ENCODE results near the gene RPL32. TPM values are rescaled to one million over a fixed set of nuclear protein-coding genes. Genes with fewer than 3 reads are reported as not detected.
A peak's percentile ranks its signal among the peaks of the same experiment; 100 is the strongest.

RPL32 gene
- polyA plus RNA-seq, 3 donors from 2014 or later: 525 to 1,812 (median 1,173) TPM

DNA sequence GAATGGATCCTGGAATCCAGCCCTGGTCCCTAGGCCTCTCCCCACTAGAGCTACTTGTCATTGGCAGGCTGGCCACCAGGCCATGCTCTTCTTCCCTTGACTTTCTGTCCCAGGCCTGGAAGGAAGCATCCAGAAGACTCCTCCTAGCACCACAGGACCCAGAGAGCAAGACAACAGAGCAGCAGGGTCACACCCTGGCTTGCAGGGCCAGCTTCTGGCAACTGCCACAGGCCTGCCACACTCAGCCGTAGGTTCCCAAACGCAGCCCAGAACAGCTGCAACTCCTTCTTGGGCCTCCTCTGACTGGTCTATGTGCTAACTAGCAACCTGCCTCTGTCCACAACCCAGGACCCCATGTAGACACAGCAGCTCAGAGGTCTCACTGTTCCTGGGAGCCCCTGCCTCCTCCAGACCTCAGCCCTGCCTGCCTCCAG, 36.8 kb upstream of the RPL32 start:
- Mint-ChIP-seq H3K36me3 (no peaks in the 10 kb centered on the region), H3K9me3 (no peaks in the 10 kb centered on the region), H3K4me3 (no peak overlapping the region), H3K27ac (no peak overlapping the region), H3K27me3 (ENCODE audit: low read depth in 3 of 3) (peaks cover 3 to 11% (median 8%) of the 10 kb centered on the region in 3 donors), H3K4me1 (peaks cover 0 to 3% of the 10 kb centered on the region in 2 donors)
- no peak for DNase-seq

DNA sequence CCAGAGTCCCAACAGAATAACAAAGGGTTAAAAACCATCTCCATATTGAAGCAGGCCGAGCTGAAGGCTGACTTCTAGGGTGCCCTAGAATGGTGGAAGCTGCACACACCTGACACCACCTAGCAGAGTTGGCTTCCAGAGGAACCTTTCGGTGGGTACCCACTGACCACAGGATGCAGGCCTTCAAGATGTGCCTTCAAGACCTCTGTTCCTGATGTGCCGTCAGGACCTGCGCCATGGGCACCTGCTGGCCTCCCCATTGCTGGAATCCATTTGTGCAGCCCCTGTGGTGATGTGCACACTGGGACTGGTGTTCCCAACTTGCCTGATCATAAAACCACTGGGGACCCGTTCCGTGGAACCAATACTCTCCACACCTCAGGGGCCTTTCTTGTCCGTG, 35.7 kb upstream of the RPL32 start:
- Mint-ChIP-seq H3K4me3 (peak overlapping the region in 2 of 5 donors; percentile 27 to 29), H3K4me1 (peaks cover 0 to 3% of the 10 kb centered on the region in 2 donors)
- no peak for DNase-seq

DNA sequence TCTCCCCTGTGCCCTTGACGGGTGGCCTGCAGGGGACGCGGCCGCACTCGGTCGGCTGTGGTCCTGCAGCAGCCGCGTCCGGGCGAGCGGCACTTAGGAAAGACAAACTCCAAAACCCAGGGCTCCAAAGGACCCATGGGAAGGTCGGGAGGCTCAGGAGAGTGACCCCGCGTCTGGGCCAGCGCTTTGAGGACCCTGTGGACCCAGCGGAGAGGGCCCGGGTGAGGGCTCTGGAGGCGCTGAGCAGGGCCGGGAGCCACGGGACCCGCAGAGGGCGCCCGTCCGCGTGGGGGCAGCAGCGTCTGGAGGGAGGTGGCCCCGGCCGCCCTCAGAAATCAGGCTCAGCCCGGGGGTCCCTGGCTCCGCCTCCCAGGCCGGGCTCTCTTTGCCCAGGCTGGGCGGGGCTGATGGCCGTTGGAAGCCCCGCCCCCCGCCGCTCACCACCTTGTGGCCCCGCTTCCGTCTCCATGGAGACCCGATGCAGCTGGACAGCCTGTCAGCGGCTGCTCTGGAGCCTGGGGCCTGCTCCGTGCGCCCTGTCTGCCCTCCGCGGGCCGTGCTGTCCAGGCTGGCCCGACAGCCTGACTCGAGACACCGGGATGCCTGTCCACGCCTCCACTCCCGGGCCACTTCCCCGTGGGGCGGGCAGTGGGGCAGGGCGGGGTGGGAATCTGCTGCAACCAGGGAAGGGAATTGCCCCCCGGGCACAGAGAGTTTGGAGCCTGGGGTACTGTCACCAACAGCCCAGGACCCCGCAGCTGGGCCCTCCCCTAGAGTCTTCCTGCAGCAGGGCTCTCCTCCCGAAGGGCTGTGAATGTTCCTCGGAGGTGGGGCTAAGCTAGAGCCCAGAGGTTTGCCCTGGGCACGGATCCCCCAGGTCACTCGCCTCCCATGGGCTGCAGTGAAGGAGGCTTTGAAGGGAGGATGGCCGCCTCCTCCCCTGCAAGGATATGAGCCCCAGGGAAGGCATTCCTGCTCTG, 34.8 kb upstream of the RPL32 start:
- peaks cover 3 to 10% (median 3%) of the 10 kb centered on the region in 3 donors for H3K27me3 Mint-ChIP-seq (ENCODE audit: low read depth in 3 of 3)
- no peaks in the 10 kb centered on the region for H3K9me3 Mint-ChIP-seq
- H3K4me1 Mint-ChIP-seq: peaks cover 2 to 6% of the 10 kb centered on the region in 2 donors
- no peaks in the 10 kb centered on the region for H3K36me3 Mint-ChIP-seq
- peak overlapping the region in 1 of 5 donors; percentile 41 for H3K4me3 Mint-ChIP-seq
- no peak overlapping the region for H3K27ac Mint-ChIP-seq
- DNase-seq: peak; percentile 30 to 46 (median 36)

More for the DNA sequence above, 35.7 kb upstream of the RPL32 start:
- H3K27ac Mint-ChIP-seq: no peak overlapping the region
- no peaks in the 10 kb centered on the region for H3K36me3 Mint-ChIP-seq
- peaks cover 3 to 11% (median 6%) of the 10 kb centered on the region in 3 donors for H3K27me3 Mint-ChIP-seq (ENCODE audit: low read depth in 3 of 3)
- H3K9me3 Mint-ChIP-seq: no peaks in the 10 kb centered on the region

DNA sequence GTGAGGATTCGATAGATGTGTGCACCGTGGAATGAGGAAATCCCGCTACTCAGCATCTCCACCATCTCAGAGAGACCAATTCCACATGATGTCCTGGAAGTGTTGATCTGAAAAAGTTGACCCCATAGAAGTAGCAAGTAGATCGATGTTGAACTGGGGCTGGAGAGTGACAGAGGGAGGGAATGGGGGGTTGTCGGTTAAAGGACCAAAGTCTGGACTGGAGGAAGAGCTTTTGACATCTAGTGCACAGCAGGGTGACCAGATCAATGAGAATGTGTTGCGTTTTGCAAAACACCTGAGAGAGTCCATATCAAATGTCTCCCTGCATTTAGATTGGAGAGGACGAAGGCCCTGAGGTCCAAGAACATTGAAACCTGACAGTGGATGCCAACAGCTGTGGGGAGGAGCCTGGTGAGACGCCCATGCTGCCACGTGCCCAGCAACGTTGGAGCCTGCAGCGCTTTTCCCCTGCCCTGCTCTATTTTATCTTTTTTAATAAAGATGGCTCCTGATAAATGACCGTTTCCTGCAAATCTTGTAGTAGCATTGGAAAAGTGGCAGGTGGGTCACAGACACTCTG, 30.1 kb upstream of the RPL32 start:
- no peak overlapping the region for H3K4me3 Mint-ChIP-seq
- peaks cover 6 to 11% (median 10%) of the 10 kb centered on the region in 3 donors for H3K27me3 Mint-ChIP-seq (ENCODE audit: low read depth in 3 of 3)
- no peak for DNase-seq
- H3K27ac Mint-ChIP-seq: peak overlapping the region in 5 of 6 donors; percentile 24 to 95 (median 78)
- no peaks in the 10 kb centered on the region for H3K36me3 Mint-ChIP-seq
- peaks cover 21 to 30% of the 10 kb centered on the region in 2 donors for H3K4me1 Mint-ChIP-seq
- no peaks in the 10 kb centered on the region for H3K9me3 Mint-ChIP-seq

DNA sequence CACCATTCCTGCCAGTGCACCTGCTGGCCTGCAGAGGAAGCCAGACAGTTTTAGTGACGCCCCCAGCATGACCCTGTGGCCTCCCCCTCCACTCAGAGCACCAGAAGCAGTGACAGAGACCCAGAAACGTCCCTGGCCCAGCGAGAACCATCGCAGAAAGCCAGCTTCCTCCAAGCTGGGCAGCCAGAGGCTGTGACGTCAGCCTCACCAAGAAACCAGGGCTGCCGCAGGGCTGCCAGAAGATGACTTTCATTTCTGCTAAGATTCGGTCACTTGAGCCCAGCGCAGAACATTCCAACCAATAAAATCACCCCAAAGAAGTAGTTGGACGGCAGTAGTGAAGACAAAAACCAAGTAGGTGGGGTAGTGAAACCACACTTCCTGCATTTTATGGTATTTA, 29.6 kb upstream of the RPL32 start:
- Mint-ChIP-seq H3K4me3 (peak overlapping the region; percentile 33 to 83 (median 76)), H3K9me3 (no peaks in the 10 kb centered on the region), H3K4me1 (peaks cover 21 to 30% of the 10 kb centered on the region in 2 donors), H3K36me3 (no peaks in the 10 kb centered on the region), H3K27me3 (ENCODE audit: low read depth in 3 of 3) (peaks cover 6 to 11% (median 10%) of the 10 kb centered on the region in 3 donors), H3K27ac (peak overlapping the region; percentile 85 to 95 (median 94))
- peak; percentile 59 to 73 (median 60) for DNase-seq

DNA sequence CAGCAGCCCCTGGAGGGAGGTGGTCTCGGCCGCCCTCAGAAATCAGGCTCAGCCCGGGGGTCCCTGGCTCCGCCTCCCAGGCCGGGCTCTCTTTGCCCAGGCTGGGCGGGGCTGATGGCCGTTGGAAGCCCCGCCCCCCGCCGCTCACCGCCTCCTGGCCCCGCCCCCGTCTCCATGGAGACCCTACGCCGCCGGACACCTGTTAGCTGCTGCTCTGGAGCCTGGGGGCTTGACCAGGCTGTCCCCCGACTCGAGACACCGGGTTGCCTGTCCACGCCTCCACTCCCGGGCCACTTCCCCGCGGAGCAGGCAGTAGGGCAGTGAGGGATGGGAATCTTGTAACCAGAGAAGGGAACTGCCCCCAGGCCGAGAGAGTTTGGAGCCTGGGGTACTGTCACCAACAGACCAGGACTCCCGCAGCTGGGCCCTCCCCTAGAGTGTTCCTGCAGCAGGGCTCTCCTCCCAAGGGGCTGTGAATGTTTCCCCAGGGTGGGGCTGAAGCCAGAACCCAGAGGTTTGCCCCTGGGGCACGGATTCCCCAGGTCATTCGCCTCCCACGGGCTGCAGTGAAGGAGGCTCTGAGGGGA, 27.8 kb upstream of the RPL32 start:
- no peaks in the 10 kb centered on the region for H3K36me3 Mint-ChIP-seq
- peaks cover 21 to 27% of the 10 kb centered on the region in 2 donors for H3K4me1 Mint-ChIP-seq
- peak in 2 of 3 donors; percentile 30 to 32 for DNase-seq
- H3K27ac Mint-ChIP-seq: peak overlapping the region in 1 of 6 donors; percentile 66
- no peaks in the 10 kb centered on the region for H3K9me3 Mint-ChIP-seq
- peaks cover 7 to 12% (median 11%) of the 10 kb centered on the region in 3 donors for H3K27me3 Mint-ChIP-seq (ENCODE audit: low read depth in 3 of 3)
- peak overlapping the region in 3 of 5 donors; percentile 12 to 85 (median 34) for H3K4me3 Mint-ChIP-seq

DNA sequence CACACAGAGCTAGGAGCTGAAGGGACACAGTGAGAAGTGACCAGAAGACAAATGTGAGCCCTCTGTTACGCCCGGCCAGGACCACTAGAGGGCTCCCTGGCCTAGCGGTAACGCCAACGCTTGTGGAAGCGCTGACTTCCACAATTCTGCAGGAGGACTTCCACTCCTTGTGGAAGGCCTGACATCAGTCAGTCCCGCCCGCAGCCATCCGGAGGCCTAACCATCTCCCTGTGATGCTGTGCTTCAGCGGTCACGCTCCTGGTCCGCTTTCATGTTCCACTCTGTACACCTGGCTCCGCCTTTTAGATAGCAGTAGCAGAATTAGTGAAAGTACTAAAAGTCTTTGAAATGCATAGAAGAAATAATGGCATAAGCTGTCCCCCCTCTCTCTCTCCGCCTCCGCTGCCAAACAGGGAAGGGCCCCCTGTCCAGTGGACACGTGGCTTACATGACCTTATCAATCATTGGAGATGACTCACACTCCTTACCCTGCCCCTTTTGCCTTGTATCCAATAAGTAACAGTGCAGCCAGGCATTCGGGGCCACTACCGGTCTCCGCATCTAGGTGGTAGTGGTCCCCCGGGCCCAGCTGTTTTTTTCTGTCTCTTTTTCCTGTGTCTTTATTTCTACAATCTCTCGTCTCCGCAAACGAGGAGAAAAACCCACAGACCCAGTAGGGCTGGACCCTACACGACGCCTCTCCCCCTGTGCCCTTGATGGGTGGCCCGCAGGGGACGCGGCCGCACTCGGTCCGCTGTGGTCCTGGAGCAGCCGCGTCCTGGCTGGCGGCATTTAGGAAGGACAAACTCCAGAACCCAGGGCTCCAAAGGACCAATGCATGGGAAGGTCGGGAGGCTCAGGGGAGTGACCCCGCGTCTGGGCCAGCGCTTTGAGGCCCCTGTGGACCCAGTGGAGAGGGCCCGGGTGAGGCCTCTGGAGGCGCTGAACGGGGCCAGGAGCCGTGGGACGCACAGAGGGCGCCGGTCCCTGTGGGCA, 27.0 kb upstream of the RPL32 start:
- Mint-ChIP-seq H3K4me1 (peaks cover 21 to 27% of the 10 kb centered on the region in 2 donors), H3K27me3 (ENCODE audit: low read depth in 3 of 3) (peaks cover 7 to 12% (median 11%) of the 10 kb centered on the region in 3 donors), H3K9me3 (no peaks in the 10 kb centered on the region), H3K27ac (peak overlapping the region in 3 of 6 donors; percentile 5 to 60 (median 51)), H3K4me3 (peak overlapping the region; percentile 77 to 94 (median 85)), H3K36me3 (no peaks in the 10 kb centered on the region)
- peak; percentile 59 to 67 (median 65) for DNase-seq

DNA sequence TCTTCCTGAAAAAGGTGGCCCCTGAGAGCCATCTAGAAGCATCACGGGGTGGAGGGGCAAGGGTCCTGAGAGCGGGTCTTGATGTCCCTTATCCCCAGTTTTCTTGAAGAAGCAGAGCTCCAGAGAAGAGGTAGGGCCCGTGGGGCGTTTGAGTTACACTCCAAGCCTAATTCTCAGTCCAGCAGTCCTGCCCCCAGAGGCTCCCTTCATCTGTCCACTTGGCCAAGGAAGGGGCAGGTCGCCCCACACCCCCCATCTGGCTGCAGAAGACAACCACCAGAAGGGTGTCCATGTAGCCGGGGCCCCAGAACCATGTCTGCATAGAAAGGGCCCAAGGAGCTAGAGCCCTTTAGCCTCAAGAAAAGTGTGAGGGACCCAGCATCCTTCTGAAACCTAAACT, 25.5 kb upstream of the RPL32 start:
- H3K9me3 Mint-ChIP-seq: no peaks in the 10 kb centered on the region
- H3K4me1 Mint-ChIP-seq: peaks cover 21 to 27% of the 10 kb centered on the region in 2 donors
- H3K36me3 Mint-ChIP-seq: no peaks in the 10 kb centered on the region
- H3K4me3 Mint-ChIP-seq: no peak overlapping the region
- H3K27ac Mint-ChIP-seq: no peak overlapping the region
- peaks cover 7 to 12% (median 9%) of the 10 kb centered on the region in 3 donors for H3K27me3 Mint-ChIP-seq (ENCODE audit: low read depth in 3 of 3)
- DNase-seq: no peak

DNA sequence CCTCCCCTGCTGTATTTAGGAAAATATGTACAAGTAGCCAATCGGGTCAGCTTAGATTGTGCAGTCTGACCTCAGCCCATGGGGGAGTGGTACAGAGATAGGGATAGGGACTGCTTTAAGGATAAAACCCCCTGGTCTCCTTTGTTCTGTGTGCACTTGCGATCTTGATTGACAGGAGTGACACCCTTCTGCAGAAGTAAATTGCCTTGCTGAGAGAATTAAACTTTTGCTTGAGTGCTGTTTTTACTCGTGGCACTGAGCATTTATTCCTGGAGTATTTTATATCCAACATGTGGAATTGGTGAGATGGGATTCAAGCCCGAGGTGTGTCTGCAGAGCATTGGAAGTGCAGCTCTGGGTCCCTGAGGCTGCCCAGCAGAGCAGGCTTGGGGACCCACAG, 23.9 kb upstream of the RPL32 start:
- Mint-ChIP-seq H3K4me3 (no peak overlapping the region), H3K27me3 (ENCODE audit: low read depth in 3 of 3) (peaks cover 4 to 10% (median 7%) of the 10 kb centered on the region in 3 donors), H3K4me1 (peaks cover 10 to 15% of the 10 kb centered on the region in 2 donors), H3K9me3 (no peaks in the 10 kb centered on the region), H3K27ac (no peak overlapping the region), H3K36me3 (no peaks in the 10 kb centered on the region)
- DNase-seq: no peak

DNA sequence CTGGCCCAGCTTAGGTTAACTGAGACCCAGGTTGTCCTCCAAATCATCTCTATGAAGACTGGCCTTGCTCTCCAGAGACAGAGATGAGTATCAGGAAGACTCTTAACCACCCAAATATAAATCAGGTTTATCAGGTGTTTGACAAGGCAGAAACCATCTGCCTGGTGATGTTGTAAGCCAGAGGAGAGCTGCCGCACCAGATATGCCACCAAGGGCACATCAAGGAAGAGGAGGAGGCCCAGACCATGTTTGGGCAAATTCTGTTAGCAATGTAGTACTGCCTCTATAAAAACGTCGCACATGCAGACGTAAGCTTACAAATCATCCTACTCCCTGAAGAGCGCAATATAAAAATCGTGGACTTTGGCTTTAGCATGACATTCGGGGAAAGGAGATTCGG, 21.0 kb upstream of the RPL32 start:
- Mint-ChIP-seq H3K4me1 (no peaks in the 10 kb centered on the region), H3K4me3 (no peak overlapping the region)

DNA sequence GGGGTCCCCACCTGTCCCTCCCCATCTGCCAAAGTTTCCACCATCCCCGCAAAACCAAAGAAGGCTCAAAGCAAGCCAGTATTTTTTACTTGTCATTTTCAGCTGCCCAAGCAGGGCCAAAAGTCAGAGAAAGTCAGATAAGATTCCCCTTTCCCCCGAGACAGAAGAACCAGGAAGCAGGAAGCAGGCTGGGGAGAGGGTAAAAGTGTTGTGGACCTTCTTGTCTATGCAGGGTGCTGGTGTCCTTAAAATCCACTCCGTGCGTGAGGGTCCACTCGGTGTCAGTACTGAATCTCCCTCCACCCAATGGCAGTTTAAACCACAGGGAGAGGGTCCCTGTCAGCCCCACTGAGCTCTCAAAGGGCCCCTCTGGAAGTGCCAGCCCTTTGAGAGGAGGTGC, 20.2 kb upstream of the RPL32 start:
- Mint-ChIP-seq H3K36me3 (no peaks in the 10 kb centered on the region), H3K4me3 (no peak overlapping the region), H3K27ac (no peak overlapping the region), H3K27me3 (ENCODE audit: low read depth in 3 of 3) (peaks cover 6 to 8% (median 7%) of the 10 kb centered on the region in 3 donors), H3K4me1 (no peaks in the 10 kb centered on the region), H3K9me3 (no peaks in the 10 kb centered on the region)
- no peak for DNase-seq

More for the DNA sequence above, 21.0 kb upstream of the RPL32 start:
- Mint-ChIP-seq H3K36me3 (no peaks in the 10 kb centered on the region), H3K27me3 (ENCODE audit: low read depth in 3 of 3) (peaks cover 6 to 9% (median 8%) of the 10 kb centered on the region in 3 donors), H3K9me3 (no peaks in the 10 kb centered on the region), H3K27ac (no peak overlapping the region)
- no peak for DNase-seq

DNA sequence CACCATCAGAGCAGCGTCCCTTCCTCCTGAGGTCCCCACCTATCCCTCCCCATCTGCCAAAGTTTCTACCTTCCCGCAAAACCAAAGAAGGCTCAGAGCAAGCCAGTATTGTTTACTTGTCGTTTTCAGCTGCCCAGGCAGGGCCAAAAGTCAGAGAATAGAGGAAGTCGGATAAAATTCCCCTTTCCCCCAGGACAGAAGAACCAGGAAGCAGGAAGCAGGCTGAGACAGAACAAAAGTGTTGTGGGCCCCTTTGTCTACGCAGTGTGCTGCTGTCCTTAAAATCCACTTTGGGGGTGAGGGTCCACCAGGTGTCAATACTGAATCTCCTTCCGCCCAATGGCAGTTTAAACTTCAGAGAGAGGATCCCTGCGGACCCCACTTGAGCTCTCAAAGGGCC, 18.5 kb upstream of the RPL32 start:
- no peak for DNase-seq
- no peaks in the 10 kb centered on the region for H3K36me3 Mint-ChIP-seq
- no peak overlapping the region for H3K4me3 Mint-ChIP-seq
- peaks cover 3 to 4% (median 3%) of the 10 kb centered on the region in 3 donors for H3K27me3 Mint-ChIP-seq (ENCODE audit: low read depth in 3 of 3)
- H3K4me1 Mint-ChIP-seq: no peaks in the 10 kb centered on the region
- H3K27ac Mint-ChIP-seq: no peak overlapping the region
- H3K9me3 Mint-ChIP-seq: no peaks in the 10 kb centered on the region

DNA sequence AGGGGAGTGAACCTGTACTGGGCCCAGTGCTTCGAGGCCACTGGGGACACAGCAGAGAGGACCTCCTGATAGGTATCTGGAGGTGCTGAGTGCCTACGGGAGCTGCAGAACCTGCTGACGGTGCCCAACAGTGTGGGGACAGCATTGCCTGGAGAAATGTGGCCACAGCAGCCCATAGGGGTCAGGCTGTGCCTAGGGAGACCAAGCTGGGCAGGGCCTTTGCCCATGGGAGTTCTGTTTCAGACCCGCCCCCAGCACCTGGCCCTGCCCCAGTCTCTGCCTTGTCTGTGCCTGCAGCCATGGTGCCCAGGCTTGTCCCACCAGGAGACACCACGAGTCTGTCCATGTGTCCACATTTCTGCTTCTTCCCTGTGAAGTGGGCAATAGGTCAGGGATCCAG, 15.3 kb upstream of the RPL32 start:
- no peak for DNase-seq
- Mint-ChIP-seq H3K4me1 (no peaks in the 10 kb centered on the region), H3K36me3 (no peaks in the 10 kb centered on the region), H3K27me3 (ENCODE audit: low read depth in 3 of 3) (peaks cover 4 to 9% (median 5%) of the 10 kb centered on the region in 3 donors), H3K27ac (no peak overlapping the region), H3K4me3 (no peak overlapping the region), H3K9me3 (no peaks in the 10 kb centered on the region)
